Osteoblast (primary cell): ENCODE data around the gene TAF10. TPM values are rescaled to one million over a fixed set of nuclear protein-coding genes. Genes with fewer than 3 reads are reported as not detected.

Experiments used
- DNase-seq: peaks from one replicate; pipeline ENCODE4 v3.0.0; 2011; ENCODE audit warnings: low spot score, mixed read lengths; ENCODE audit not compliant: insufficient read length; ENCODE audit errors: missing footprints
- H2AFZ ChIP-seq: 2 replicates; pipeline ENCODE4 v1.6.0; 2011; ENCODE audit warnings: mild to moderate bottlenecking, low read length
- H3K27ac ChIP-seq: 2 replicates; pipeline ENCODE4 v1.5.1; 2011; ENCODE audit warnings: mild to moderate bottlenecking, low read depth, low read length, moderate library complexity
- H3K27me3 ChIP-seq: 2 replicates; pipeline ENCODE4 v1.6.0; 2012; ENCODE audit warnings: mild to moderate bottlenecking, control low read depth, inconsistent platforms, low read length, moderate library complexity; ENCODE audit not compliant: insufficient read depth
- H3K36me3 ChIP-seq: 2 replicates; pipeline ENCODE4 v1.5.1; 2011; ENCODE audit warnings: mild to moderate bottlenecking, low read length, control low read depth, moderate library complexity; ENCODE audit not compliant: insufficient read depth
- H3K4me1 ChIP-seq: 2 replicates; pipeline ENCODE4 v1.5.1; 2011; ENCODE audit warnings: mild to moderate bottlenecking, low read length, control low read depth, moderate library complexity; ENCODE audit not compliant: insufficient read depth
- H3K4me2 ChIP-seq: 2 replicates; pipeline ENCODE4 v1.6.0; 2011; ENCODE audit warnings: mild to moderate bottlenecking, low read length; ENCODE audit not compliant: insufficient read depth
- H3K4me3 ChIP-seq: fragments of 200-600 bp; sonication (generic); 3 replicates; pipeline ENCODE4 v1.5.1; 2012; ENCODE audit warnings: mild to moderate bottlenecking, low read length, inconsistent platforms; ENCODE audit not compliant: insufficient read depth
- H3K79me2 ChIP-seq: 2 replicates; pipeline ENCODE4 v1.6.0; 2012; ENCODE audit warnings: mild to moderate bottlenecking, low read length, control low read depth, inconsistent platforms; ENCODE audit not compliant: insufficient read depth
- H3K9me3 ChIP-seq: 2 replicates; pipeline ENCODE4 v1.5.1; 2011; ENCODE audit warnings: low read depth, low read length, control low read depth
- H4K20me1 ChIP-seq: 2 replicates; pipeline ENCODE4 v1.6.0; 2012; ENCODE audit warnings: mild to moderate bottlenecking, low read length, control low read depth; ENCODE audit not compliant: insufficient read depth
- total RNA-seq: library from RNA; depleted of rRNA; stranded (reverse); fragments of >200 nt; gene quantifications from 2 replicates; pipeline ENCODE4 v1.2.3, GENCODE V29; 2012
- TF ChIP-seq, protein P1 (sequence below): IDR thresholded peaks from 2 replicates; pipeline ENCODE4 v1.5.1; 2011; ENCODE audit warnings: mild to moderate bottlenecking, low read depth, low read length, moderate library complexity; ENCODE audit errors: extremely low read depth

The TAF10 gene
- total RNA-seq, 1 donor = 23.5 TPM

DNA sequence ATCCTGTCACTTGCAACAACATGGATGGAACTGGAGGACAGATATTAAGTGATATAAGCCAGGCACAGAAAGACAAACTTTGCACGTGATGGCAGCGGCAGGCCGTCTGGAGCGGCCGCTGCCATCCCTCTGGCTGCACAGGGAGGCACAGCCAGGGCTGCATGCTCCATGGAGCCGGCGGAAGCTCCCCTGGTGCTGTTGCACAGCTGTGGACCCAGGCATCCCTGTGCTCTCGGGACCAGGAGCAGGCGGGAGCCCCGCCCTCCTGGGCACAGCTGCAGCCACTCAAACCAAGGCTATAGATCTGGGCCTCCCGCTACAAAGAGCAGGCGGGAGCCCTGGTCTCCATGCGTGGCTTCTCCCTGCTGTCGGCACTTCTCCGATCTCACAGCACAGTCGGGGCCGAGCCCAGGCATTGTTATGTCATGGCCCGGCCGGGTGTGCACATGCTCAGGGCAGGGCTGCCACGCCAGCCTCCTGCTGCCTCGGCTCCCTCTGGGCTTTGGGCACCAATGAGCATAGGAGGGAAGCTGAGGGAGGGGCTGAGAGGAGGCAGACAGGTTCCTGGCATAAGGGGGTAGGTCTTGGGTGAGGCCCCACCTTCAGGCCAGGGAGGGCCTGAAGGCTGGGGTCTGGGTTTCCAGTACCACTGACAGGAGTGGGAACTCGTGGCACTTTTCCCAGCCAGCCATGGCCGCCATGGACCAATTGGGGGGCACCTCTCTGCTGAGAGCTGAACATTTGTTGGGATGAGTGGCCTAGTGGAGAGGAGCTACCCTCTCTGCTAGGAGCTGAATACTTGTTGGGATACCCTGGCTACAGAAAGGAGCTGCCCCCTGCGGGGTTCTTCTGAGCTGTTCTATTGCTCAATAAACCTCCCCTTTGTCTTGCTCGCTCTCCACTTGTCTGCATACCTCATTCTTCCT, 25.3 kb downstream of the TAF10 start:
- DNase-seq = no peak
- Histone ChIP-seq H3K27ac (no peak overlapping the region), H3K4me3 (no peak overlapping the region), H3K79me2 (no peaks in the 10 kb centered on the region), H3K4me2 (no peak overlapping the region), H3K9me3 (no peaks in the 10 kb centered on the region), H2AFZ (no peak overlapping the region), H4K20me1 (no peaks in the 10 kb centered on the region), H3K27me3 (no peaks in the 10 kb centered on the region), H3K4me1 (no peaks in the 10 kb centered on the region), H3K36me3 (no peaks in the 10 kb centered on the region)
- TF ChIP-seq, protein P1, sequence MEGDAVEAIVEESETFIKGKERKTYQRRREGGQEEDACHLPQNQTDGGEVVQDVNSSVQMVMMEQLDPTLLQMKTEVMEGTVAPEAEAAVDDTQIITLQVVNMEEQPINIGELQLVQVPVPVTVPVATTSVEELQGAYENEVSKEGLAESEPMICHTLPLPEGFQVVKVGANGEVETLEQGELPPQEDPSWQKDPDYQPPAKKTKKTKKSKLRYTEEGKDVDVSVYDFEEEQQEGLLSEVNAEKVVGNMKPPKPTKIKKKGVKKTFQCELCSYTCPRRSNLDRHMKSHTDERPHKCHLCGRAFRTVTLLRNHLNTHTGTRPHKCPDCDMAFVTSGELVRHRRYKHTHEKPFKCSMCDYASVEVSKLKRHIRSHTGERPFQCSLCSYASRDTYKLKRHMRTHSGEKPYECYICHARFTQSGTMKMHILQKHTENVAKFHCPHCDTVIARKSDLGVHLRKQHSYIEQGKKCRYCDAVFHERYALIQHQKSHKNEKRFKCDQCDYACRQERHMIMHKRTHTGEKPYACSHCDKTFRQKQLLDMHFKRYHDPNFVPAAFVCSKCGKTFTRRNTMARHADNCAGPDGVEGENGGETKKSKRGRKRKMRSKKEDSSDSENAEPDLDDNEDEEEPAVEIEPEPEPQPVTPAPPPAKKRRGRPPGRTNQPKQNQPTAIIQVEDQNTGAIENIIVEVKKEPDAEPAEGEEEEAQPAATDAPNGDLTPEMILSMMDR = no peak

DNA sequence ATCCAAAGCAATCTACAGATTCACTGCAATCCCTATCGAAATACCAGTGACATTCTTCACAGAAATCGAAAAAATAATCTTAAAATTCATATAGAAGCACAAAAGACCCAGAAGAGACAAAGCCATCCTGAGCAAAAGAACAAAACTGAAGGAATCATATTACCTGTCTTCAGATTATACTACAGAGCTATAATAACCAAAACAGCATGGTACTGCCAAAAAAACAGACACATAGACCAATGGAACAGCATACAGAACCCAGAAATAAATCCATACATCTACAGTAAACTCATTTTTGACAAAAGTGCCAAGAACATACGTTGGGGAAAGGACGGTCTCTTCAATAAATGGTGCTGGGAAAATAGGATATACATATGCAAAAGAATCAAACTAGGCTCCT, 27.5 kb downstream of the TAF10 start:
- H4K20me1 ChIP-seq = no peaks in the 10 kb centered on the region
- TF ChIP-seq, protein P1 = no peak
- H3K79me2 ChIP-seq = no peaks in the 10 kb centered on the region
- H3K9me3 ChIP-seq = no peaks in the 10 kb centered on the region
- H3K4me1 ChIP-seq = no peaks in the 10 kb centered on the region
- no peaks in the 10 kb centered on the region for H3K36me3 ChIP-seq
- DNase-seq = no peak
- H3K4me2 ChIP-seq = no peak overlapping the region
- H2AFZ ChIP-seq = no peak overlapping the region
- no peak overlapping the region for H3K4me3 ChIP-seq
- H3K27me3 ChIP-seq = no peaks in the 10 kb centered on the region
- H3K27ac ChIP-seq = no peak overlapping the region

DNA sequence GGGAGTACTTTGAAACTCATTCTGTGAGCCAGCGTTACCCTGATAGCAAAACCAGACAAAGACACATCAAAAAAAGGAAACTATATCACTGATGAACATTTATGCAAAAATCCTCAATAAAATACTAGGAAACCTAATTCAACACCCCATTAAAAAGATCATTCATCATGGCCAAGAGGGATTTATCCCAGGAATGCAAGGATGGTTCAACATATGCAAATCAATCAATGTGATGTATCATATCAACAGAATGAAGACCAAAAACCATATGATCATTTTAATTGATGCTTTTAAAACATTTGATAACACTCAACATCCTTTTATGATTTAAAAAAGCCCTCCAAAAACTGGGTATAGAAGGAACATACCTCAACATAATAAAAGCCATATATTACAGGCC, 28.4 kb downstream of the TAF10 start:
- H3K36me3 ChIP-seq = no peaks in the 10 kb centered on the region
- H3K27me3 ChIP-seq = no peaks in the 10 kb centered on the region
- H3K9me3 ChIP-seq = no peaks in the 10 kb centered on the region
- TF ChIP-seq, protein P1 = no peak
- no peak overlapping the region for H3K4me2 ChIP-seq
- H4K20me1 ChIP-seq = no peaks in the 10 kb centered on the region
- DNase-seq = no peak
- H3K27ac ChIP-seq = no peak overlapping the region
- H3K79me2 ChIP-seq = no peaks in the 10 kb centered on the region
- no peak overlapping the region for H3K4me3 ChIP-seq
- H2AFZ ChIP-seq = no peak overlapping the region
- no peaks in the 10 kb centered on the region for H3K4me1 ChIP-seq

DNA sequence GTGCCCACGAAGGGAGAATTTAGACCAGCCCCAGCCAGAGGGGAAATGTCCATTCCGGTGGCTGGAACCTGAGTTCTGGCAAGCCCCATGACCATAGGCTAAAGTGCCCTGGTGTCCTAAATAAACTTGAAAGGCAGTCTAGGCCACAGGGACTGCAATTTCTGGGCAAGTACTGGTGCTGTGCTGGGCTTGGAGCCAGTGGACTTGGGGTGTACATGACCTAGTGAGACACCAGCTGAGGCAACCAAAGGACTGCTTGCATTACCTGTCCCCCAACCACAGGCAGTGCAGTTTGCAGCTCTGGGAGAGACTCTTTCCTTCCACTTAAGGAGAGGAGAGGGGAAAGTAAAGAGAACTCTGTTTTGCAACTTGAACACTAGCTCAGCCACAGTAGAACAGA, 32.3 kb downstream of the TAF10 start:
- TF ChIP-seq, protein P1 = no peak
- H3K4me1 ChIP-seq = peaks cover 8% of the 10 kb centered on the region
- no peaks in the 10 kb centered on the region for H3K27me3 ChIP-seq
- H3K4me2 ChIP-seq = no peak overlapping the region
- no peak for DNase-seq
- no peak overlapping the region for H3K27ac ChIP-seq
- H3K9me3 ChIP-seq = no peaks in the 10 kb centered on the region
- H3K36me3 ChIP-seq = no peaks in the 10 kb centered on the region
- no peaks in the 10 kb centered on the region for H4K20me1 ChIP-seq
- H3K4me3 ChIP-seq = no peak overlapping the region
- no peak overlapping the region for H2AFZ ChIP-seq
- H3K79me2 ChIP-seq = no peaks in the 10 kb centered on the region
